Omental fat pad (tissue), 4 donors: ENCODE results near the gene COP1. TPM values are rescaled to one million over a fixed set of nuclear protein-coding genes. Genes with fewer than 3 reads are reported as not detected.
"Not testable (repeated sequence)": the region's sequence is repeated elsewhere in the genome, so short reads cannot be mapped to it uniquely, and the experiment has no call there.

Experiments used
- ATAC-seq: fragments of 150-250 bp; one replicate; pipeline ENCODE4 v1.9.1; 2016; ENCODE audit warnings: mild to moderate bottlenecking, moderate library complexity; ENCODE audit not compliant: low FRiP score
- DNase-seq: peaks from one replicate; pipeline ENCODE4 v3.0.0-alpha.2; 2019; ENCODE audit warnings: low spot score
- CTCF ChIP-seq, 3 donors: fragments of 450-650 bp; IDR thresholded peaks; one replicate each; pipeline ENCODE4 v1.5.1; 2016 to 2017; ENCODE audit warnings: antibody characterized with exemption in 3 of 3, mild to moderate bottlenecking in 3 of 3, moderate library complexity in 2 of 3
- total RNA-seq, 4 donors: library from RNA; depleted of rRNA; stranded (reverse); fragments of >200 nt; gene quantifications; one replicate each; pipeline ENCODE4 v1.1.0, GENCODE V29; 2016

The COP1 gene
- total RNA-seq, 4 donors from 2014 or later: 43.6 to 83.7 (median 50.6) TPM

- TF ChIP-seq CTCF (IDR thresholded peaks at IDR 0.05): no peak
- DNase-seq (no peak), ATAC-seq (no peak)
These were observed 116.3 kb downstream of the COP1 start for GRCh38 chr1:176090766-176091165.

- DNase-seq, ATAC-seq: not testable (repeated sequence)
These were observed 119.3 kb downstream of the COP1 start for GRCh38 chr1:176087746-176088145.

DNA sequence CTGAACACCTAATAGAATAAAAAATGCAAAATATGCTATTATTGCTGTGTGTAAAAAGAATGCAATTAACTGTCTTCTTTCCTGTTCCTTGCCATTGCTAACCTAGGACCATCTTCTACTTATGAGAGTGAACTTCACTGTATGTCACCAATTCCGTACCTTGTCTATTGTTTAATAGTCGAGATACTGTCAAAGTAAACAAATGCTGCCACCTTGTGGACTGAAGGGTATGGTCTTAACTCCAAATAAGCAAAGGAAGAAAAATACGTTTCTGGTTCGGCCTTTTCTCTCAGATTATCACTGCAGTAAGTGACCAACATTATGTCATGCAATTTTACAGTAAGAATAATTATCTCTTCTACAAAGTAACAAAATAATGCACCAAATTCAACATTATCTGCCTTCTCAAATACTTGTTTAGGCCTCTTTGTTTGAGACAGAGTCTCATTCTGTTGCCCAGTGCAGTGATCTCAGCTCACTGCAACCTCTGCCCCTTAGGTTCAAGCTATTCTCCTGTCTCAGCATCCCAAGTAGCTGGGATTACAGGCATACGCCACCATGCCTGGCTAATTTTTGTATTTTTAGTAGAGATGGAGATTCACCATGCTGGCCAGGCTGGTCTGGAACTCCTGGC, 133.4 kb downstream of the COP1 start:
- no peak for TF ChIP-seq CTCF (IDR thresholded peaks at IDR 0.05)
- DNase-seq (no peak), ATAC-seq (no peak)

DNA sequence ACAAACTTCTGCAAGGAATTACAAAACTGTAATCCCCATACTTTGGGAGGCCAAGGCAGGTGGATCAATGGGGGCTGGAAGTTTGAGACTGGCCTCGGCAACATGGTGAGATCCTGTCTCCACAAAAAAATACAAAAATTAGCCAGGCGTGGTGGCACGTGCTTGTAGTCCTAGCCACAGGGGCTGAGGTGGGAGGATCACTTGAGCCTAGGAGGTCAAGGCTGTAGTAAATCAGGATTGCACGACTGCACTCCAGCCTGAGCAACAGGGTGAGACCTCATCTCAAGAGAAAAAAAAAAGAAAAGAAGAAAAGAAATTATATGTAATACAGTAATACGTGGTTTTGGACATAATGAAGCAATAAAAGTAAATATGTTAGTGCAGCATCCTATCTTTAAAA, 138.2 kb downstream of the COP1 start:
- no peak for DNase-seq
- TF ChIP-seq CTCF (IDR thresholded peaks at IDR 0.05): no peak
- no peak for ATAC-seq

DNA sequence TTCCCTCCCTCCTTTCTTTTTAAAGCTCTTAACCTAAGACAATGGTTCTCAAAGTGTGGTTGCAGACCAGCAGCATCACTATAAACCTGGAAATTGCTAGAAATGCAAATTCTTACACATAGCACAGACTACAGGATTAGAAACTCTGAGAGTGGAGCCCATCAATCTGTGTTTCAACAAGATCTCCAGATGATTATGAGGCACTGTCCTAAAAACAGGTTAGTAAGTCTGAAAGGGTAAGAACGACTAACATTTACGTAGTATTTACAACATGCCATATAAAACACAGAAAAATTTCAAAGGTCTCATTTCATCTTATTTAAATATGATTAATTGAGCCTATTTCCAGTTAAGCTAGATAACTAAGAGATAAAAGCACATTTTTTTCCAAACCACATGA, 138.8 kb downstream of the COP1 start:
- ATAC-seq (no peak), DNase-seq (no peak)
- no peak for TF ChIP-seq CTCF (IDR thresholded peaks at IDR 0.05)

GRCh38 chr1:176066709-176067108, 140.4 kb downstream of the COP1 start:
- no peak for ATAC-seq
- no peak for TF ChIP-seq CTCF (IDR thresholded peaks at IDR 0.05)
- no peak for DNase-seq

GRCh38 chr1:176058686-176059085, 148.4 kb downstream of the COP1 start:
- ATAC-seq (no peak), DNase-seq (no peak)
- TF ChIP-seq CTCF (IDR thresholded peaks at IDR 0.05): no peak
